Measurements from ENCODE around the gene NABP1.

NABP1 gene

DNA sequence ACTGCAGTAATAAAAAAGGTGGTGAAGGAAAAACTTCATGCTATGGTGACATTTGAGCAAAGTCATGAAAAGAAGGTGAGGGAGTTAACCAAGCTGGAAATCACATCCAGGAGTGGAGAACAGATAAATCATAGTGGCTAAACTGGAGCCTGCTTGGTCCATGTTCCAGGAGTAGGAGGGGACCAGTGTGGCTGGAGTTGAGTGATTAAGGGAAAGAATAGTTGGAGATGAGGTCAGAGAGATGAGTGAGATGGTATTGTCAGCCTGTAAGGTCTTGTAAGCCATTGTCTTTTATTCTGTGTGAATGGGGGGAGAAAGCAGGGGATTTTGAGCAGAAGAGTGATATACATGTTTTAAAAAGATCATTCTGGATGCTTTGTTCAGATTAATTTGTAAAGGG lies 52.3 kb downstream of the NABP1 start:
- H3K4me1 ChIP-seq (ENCODE audit: insufficient read depth, low read length, poor library complexity, severe bottlenecking) = no peaks in the 10 kb centered on the region
- no peaks in the 10 kb centered on the region for H3K79me2 ChIP-seq (ENCODE audit: insufficient read depth, low read length)
- TF ChIP-seq EZH2phosphoT487 (IDR thresholded peaks at IDR 0.05; ENCODE audit: borderline replicate concordance) = no peak
- TF ChIP-seq, protein P1, sequence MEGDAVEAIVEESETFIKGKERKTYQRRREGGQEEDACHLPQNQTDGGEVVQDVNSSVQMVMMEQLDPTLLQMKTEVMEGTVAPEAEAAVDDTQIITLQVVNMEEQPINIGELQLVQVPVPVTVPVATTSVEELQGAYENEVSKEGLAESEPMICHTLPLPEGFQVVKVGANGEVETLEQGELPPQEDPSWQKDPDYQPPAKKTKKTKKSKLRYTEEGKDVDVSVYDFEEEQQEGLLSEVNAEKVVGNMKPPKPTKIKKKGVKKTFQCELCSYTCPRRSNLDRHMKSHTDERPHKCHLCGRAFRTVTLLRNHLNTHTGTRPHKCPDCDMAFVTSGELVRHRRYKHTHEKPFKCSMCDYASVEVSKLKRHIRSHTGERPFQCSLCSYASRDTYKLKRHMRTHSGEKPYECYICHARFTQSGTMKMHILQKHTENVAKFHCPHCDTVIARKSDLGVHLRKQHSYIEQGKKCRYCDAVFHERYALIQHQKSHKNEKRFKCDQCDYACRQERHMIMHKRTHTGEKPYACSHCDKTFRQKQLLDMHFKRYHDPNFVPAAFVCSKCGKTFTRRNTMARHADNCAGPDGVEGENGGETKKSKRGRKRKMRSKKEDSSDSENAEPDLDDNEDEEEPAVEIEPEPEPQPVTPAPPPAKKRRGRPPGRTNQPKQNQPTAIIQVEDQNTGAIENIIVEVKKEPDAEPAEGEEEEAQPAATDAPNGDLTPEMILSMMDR (conservative IDR thresholded peaks at IDR 0.05; ENCODE audit: low read length) = no peak
- no peaks in the 10 kb centered on the region for H3K9me3 ChIP-seq (ENCODE audit: insufficient read depth, low read depth, low read length)
- H3K36me3 ChIP-seq (ENCODE audit: insufficient read depth, low read length) = no peaks in the 10 kb centered on the region
- no peaks in the 10 kb centered on the region for H3F3A ChIP-seq (ENCODE audit: low read depth)
- no peak overlapping the region for H3K4me2 ChIP-seq (ENCODE audit: low read depth, low read length, poor library complexity, severe bottlenecking)
- H3K27me3 ChIP-seq (ENCODE audit: insufficient read depth, low read length, poor library complexity, severe bottlenecking) = peaks cover 53% of the 10 kb centered on the region
- H3K4me3 ChIP-seq (ENCODE audit: low read length, poor library complexity, severe bottlenecking) = no peak overlapping the region
- no peak overlapping the region for H3K9ac ChIP-seq (ENCODE audit: low read depth, low read length, poor library complexity, severe bottlenecking)
- H3K9me2 ChIP-seq (replicated peaks; ENCODE audit: low read depth, low read length) = no peaks in the 10 kb centered on the region
- no peak overlapping the region for H2AFZ ChIP-seq (ENCODE audit: low read length)
- no peaks in the 10 kb centered on the region for H4K20me1 ChIP-seq (ENCODE audit: insufficient read depth, low read length, poor library complexity, severe bottlenecking)

All from Loucy (cell line).